HG02884 (cell line): Measurements from ENCODE around the gene PCSK6.
"Not testable (repeated sequence)": the region's sequence is repeated elsewhere in the genome, so short reads cannot be mapped to it uniquely, and the experiment has no call there.

Experiments
- ATAC-seq: cut with Tn5 transposase; IDR thresholded peaks from one replicate; pipeline ENCODE4 v1.9.1; 2021; ENCODE audit warnings: mild to moderate bottlenecking, moderate library complexity; ENCODE audit not compliant: unreplicated experiment

PCSK6 gene

GRCh38 chr15:101406036-101406435, 83.5 kb downstream of the PCSK6 start:
- no peak for ATAC-seq

GRCh38 chr15:101404245-101404644, 85.3 kb downstream of the PCSK6 start:
- no peak for ATAC-seq

GRCh38 chr15:101402883-101403282, 86.6 kb downstream of the PCSK6 start:
- ATAC-seq, result not testable (repeated sequence)

DNA sequence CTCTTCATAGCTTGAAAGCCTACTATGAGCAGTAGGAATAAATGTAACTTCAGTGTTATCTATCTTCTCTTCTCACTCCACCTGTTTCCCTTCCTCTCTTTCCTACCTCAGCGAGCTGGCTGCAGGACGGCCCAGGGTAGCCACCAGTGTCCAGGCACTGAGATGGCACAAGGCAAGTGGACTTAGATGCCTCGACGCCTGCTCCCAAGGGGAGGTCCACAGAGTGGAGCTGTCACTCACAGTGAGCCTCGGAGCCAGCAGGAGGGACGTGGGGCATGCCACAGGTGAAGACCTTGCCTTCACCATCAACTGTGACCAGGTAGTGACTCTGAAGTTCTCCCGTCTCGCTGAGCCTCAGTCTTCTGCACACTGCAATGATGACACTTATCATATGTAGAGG, 88.2 kb downstream of the PCSK6 start:
- ATAC-seq, result no peak

DNA sequence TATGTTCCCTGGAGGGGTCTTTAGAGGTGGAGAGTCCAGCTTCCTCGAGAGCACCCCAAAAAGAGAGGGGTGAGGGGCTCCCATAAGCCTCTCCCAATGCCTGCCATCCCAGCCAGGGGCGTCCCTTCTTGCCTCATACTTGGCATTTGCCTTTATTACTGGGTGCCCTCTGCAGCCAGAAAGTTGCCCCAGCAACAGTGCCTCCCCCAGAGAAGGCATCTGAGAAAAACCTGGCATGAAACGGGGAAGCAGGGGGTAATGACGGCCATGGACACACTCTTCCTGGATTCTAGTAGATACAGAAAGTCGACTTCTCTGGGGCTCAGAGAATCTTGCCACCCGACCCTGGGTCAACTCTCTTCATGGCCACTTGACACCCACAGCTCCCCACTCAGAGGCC, 90.1 kb downstream of the PCSK6 start:
- ATAC-seq, result no peak

GRCh38 chr15:101398247-101398646, 91.3 kb downstream of the PCSK6 start:
- no peak for ATAC-seq

GRCh38 chr15:101397521-101398003, 91.9 kb downstream of the PCSK6 start:
- ATAC-seq, result no peak

- ATAC-seq, result no peak
Observed at GRCh38 chr15:101396484-101397261, 92.8 kb downstream of the PCSK6 start.

DNA sequence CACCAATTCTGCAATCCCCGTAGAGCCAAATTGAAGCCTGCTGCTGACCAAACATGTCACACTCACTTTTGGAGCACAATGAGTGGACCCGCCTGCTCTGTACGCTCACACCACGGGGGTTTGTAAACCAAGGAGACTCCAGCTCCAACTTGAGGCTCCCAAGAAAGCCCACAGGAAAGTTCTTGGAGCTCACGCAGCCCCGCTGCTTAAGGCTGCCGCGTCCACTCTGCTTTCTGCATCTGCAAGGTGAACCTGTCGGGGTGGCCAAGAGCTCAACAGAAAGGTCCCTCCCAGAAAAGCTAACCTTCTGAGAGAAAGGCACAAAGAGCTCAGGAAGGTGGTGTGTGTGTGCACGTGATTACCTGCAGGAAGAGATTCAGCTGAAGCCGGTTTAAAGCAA, 94.9 kb downstream of the PCSK6 start:
- ATAC-seq, result no peak

GRCh38 chr15:101394056-101394630, 95.4 kb downstream of the PCSK6 start:
- ATAC-seq, result no peak

GRCh38 chr15:101393172-101393571, 96.3 kb downstream of the PCSK6 start:
- ATAC-seq, result no peak

- ATAC-seq, result peak; percentile 47
Observed at GRCh38 chr15:101391981-101392640, 97.4 kb downstream of the PCSK6 start.

DNA sequence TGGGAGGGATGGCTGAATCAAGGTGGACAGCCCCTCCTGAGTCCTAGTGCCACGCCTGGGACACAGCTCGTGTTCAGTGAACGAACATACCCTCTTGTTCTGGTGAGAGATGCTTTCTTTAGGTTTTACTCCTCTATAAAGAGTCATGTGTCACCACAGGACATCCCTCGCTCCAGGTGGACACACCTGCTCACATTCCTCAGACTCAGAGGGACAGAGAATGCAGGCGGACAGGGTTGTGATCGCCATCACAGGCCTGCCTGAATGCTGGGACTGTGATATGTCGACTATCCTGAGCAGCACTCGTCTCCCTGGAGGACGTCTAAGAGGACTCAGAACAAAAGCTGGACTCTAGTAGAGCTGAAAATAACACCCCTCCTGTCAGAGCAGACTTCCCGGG, 98.1 kb downstream of the PCSK6 start:
- no peak for ATAC-seq

- no peak for ATAC-seq
Observed at GRCh38 chr15:101390462-101390861, 99.0 kb downstream of the PCSK6 start.

- no peak for ATAC-seq
Observed at GRCh38 chr15:101390060-101390459, 99.4 kb downstream of the PCSK6 start.

GRCh38 chr15:101389362-101389761, 100.1 kb downstream of the PCSK6 start:
- no peak for ATAC-seq

- no peak for ATAC-seq
Observed at GRCh38 chr15:101388046-101388445, 101.5 kb downstream of the PCSK6 start.

- no peak for ATAC-seq
Observed at GRCh38 chr15:101387574-101387973, 101.9 kb downstream of the PCSK6 start.

GRCh38 chr15:101386967-101387366, 102.5 kb downstream of the PCSK6 start:
- no peak for ATAC-seq

DNA sequence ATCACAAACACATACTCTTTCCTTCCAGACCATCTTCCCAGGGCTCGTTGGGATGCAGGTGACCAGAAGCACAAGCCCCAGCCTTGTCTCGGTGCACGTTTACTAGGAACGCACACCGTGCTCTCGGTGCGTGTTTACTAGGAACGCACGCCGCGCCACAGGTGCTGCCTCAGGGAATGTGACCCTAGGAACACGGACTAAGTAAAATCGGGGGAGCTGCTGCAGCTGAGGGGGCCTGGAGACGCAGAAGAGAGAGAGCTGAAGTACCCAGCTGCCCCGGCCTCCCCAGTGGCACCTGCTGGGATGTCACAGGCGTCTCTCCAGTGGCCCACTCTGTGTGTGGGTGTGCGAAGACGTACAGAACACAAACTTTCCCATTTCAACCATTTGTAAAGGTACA, 103.5 kb downstream of the PCSK6 start:
- no peak for ATAC-seq

- ATAC-seq, result no peak
Observed at GRCh38 chr15:101384276-101384675, 105.2 kb downstream of the PCSK6 start.

DNA sequence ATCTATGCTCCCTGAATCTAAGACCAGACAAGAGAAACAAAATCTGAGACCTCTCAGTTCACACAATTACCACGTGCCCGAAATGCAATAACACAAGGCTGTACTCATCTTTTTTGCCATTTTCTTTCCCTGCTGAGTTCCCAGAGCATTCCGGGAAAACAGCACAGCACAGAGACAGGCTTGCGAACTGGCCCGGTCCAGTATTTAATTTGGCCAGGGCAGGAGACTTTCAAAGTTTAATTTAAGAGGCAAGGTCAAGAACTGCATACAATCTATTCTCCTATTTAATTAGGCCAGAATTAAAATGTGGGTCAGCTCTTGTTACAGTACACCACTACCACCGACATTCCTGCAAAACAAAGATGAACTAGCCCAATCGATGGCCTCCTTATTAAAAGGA, 107.0 kb downstream of the PCSK6 start:
- no peak for ATAC-seq
